Bronchial epithelial cell (primary cell): Measurements from ENCODE around the gene LDLRAD1. TPM values are rescaled to one million over a fixed set of nuclear protein-coding genes. Genes with fewer than 3 reads are reported as not detected.

ENCODE experiments used
- DNase-seq: peaks from one replicate; pipeline ENCODE4 v3.0.0-alpha.2; 2010; ENCODE audit warnings: low read depth
- FAIRE-seq: peaks from 2 replicates; lab custom pipeline; 2011; peaks lifted over from hg19 to GRCh38; lab: Jason Lieb, UNC
- H3K27me3 ChIP-seq: 2 replicates; pipeline ENCODE4 v1.5.1; 2011; ENCODE audit warnings: low read length; ENCODE audit not compliant: control insufficient read depth, insufficient read depth
- H3K36me3 ChIP-seq: 2 replicates; pipeline ENCODE4 v1.5.1; 2011; ENCODE audit warnings: low read length; ENCODE audit not compliant: control insufficient read depth, insufficient read depth
- H3K4me3 ChIP-seq: 2 replicates; pipeline ENCODE4 v1.5.1; 2011; ENCODE audit warnings: mild to moderate bottlenecking, low read depth, low read length, control low read depth
- CTCF ChIP-seq: IDR thresholded peaks from 2 replicates; pipeline ENCODE4 v1.5.1; 2011; ENCODE audit warnings: mild to moderate bottlenecking, moderate library complexity, low read length, control low read depth, inconsistent platforms; ENCODE audit not compliant: insufficient read depth, severe bottlenecking
- total RNA-seq: library from RNA; depleted of rRNA; stranded (reverse); fragments of >200 nt; gene quantifications from 2 replicates; pipeline ENCODE4 v1.2.1, GENCODE V29; 2014

LDLRAD1 gene
- 0.26 and 0.90 TPM in 2 replicates for total RNA-seq

GRCh38 chr1:54017979-54018378, at the start of gene LDLRAD1:
LDLRAD1 (minus strand) TSS chr1:54018186; CDS start chr1:54018112, 74 bp downstream.
- no peak for TF ChIP-seq CTCF
- DNase-seq (no peak), FAIRE-seq (no peak)
- no peaks in the 10 kb centered on the region for H3K36me3 ChIP-seq
- H3K27me3 ChIP-seq = no peaks in the 10 kb centered on the region
- no peak within 1 kb of the TSS for H3K4me3 ChIP-seq

GRCh38 chr1:54064299-54064698, 46.3 kb upstream of the LDLRAD1 start:
- H3K27me3 ChIP-seq = no peaks in the 10 kb centered on the region
- no peak for FAIRE-seq

GRCh38 chr1:54054438-54054749, 36.4 kb upstream of the LDLRAD1 start:
- no peak for DNase-seq
- TF ChIP-seq CTCF = no peak
- FAIRE-seq = no peak
- Histone ChIP-seq H3K36me3 (peaks cover 1% of the 10 kb centered on the region), H3K27me3 (no peaks in the 10 kb centered on the region), H3K4me3 (peak overlapping the region; percentile 89)

More at GRCh38 chr1:54064299-54064698, 46.3 kb upstream of the LDLRAD1 start:
- peak; percentile 13 for DNase-seq
- no peak overlapping the region for H3K4me3 ChIP-seq
- TF ChIP-seq CTCF = no peak
- H3K36me3 ChIP-seq = no peaks in the 10 kb centered on the region

DNA sequence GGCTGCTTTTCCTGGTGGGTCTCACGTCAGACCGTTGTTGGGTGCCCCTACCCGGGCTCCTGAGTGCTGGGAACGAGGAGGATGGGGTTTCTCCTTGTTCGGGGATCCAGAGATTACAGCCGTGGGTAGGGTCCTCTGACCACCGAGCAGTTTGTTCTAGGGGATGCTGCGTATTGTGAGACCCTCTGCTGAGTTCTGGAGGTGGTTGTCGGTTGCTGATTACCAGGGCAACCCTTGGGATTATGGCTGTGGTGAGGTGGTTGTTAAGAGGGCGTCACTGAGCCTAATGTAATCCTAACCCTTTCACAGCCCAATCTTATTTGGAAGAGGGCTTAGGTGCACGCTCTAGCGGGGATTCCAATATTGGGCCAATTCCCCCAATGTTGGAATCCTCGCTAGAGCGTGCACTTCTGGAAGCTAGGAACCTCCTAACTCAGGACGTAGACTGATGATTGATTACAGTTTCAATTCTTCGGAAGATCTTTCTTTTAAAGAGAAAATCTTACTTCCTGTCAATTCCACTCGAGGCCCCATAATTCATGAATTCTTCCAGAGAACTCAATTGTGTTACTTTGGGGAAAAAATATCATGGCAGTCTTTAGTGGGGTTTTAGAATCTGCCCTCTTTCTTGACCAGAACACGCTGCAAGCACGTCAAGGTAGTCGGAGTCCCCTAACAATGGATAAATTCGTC, 35.9 kb upstream of the LDLRAD1 start:
- no peak for TF ChIP-seq CTCF
- Histone ChIP-seq H3K27me3 (no peaks in the 10 kb centered on the region), H3K36me3 (peaks cover 1% of the 10 kb centered on the region), H3K4me3 (peak overlapping the region; percentile 89)
- peak; percentile 20 for DNase-seq
- no peak for FAIRE-seq

DNA sequence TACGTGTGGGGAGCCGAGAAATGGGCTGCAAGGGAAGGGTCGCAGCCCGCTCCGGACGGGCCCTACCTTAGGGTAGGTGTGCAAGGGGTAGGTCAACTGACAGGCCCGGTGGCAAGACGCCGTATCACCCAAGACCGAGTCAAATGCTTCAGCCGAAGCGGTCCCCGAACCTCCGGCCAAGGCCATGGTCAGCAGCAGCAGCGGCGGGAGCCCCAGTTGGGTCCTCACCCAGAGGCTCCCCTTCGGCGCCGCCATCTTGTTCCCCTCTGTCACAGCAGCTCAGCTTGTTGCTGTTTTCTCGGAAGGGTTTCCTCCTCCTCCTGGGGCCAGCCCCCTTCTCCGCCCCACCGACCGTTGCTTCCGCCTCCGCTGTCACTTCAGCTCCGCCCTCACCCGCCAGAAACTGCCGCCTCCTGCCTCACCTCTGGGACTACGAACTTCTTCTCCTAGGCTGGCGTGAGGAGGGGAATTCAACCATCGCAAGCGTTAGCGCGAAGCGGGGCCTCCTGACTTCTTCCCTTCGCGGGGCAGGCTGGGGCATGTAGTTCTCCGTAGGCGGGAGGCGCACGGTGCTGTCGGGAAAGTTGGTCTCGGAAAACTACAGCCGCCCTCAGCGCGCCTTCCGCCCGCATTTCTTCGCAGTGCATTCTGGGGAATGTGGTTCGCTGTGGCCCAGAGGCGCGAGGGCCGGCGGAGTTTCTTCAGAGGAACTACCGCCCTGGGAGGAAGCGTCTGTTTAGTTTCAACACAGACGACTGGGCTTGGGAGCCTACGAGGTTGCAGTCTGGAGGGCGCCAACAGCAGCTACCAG, 35.2 kb upstream of the LDLRAD1 start, which contains the start of the genes TCEANC2 and TMEM59:
Gene TCEANC2, plus strand, starts transcription at position 675 of the 811 bp plus-strand sequence. CDS start 815 bp downstream, outside the sequence.
Gene TMEM59, minus strand, starts transcription at position 271 of the 811 bp plus-strand sequence. Its CDS starts 16 bp downstream, at position 255.
- DNase-seq (peak; percentile 98), FAIRE-seq (no peak)
- no peak for TF ChIP-seq CTCF
- no peaks in the 10 kb centered on the region for H3K27me3 ChIP-seq
- no peaks in the 10 kb centered on the region for H3K36me3 ChIP-seq
- H3K4me3 ChIP-seq = peak within 1 kb of the TSS; percentile 89
